HepG2 (cell line): ENCODE measurements around the gene SERTAD2. TPM values are rescaled to one million over a fixed set of nuclear protein-coding genes. Genes with fewer than 3 reads are reported as not detected.

ENCODE experiments used
- BCL3 ChIP-seq: sonication (generic); formaldehyde crosslinking; IDR thresholded peaks from 2 replicates; pipeline ENCODE4 v1.5.1; 2020; ENCODE audit warnings: mild to moderate bottlenecking, missing genetic modification reagents, moderate library complexity
- BCL6 ChIP-seq: IDR thresholded peaks from 2 replicates; pipeline ENCODE4 v1.6.1; 2016; ENCODE audit warnings: missing genetic modification reagents, missing compliant biosample characterization
- DRAP1 ChIP-seq: IDR thresholded peaks from 2 replicates; pipeline ENCODE4 v1.6.1; 2016; ENCODE audit warnings: missing genetic modification reagents, missing compliant biosample characterization
- KDM5B ChIP-seq: sonication (generic); formaldehyde crosslinking; IDR thresholded peaks from 2 replicates; pipeline ENCODE4 v1.4.0; 2020; ENCODE audit warnings: missing genetic modification reagents, mild to moderate bottlenecking, borderline replicate concordance
- ONECUT2 ChIP-seq: sonication (generic); formaldehyde crosslinking; IDR thresholded peaks from 2 replicates; pipeline ENCODE4 v1.4.0; 2020; ENCODE audit warnings: missing genetic modification reagents
- PBX3 ChIP-seq: sonication (generic); formaldehyde crosslinking; IDR thresholded peaks from 2 replicates; pipeline ENCODE4 v1.8.1; 2023; ENCODE audit warnings: missing genetic modification reagents, inconsistent platforms, borderline replicate concordance
- ZBTB40 ChIP-seq, 2 experiments: fragments of 450-650 bp in 1 of 2; sonication (generic) in 1 of 2; formaldehyde crosslinking in 1 of 2; IDR thresholded peaks; 2 replicates each; pipeline versions ENCODE4 v1.6.1 to v1.8.0; 2016 to 2022; ENCODE audit warnings: antibody characterized with exemption in 1 of 2, mild to moderate bottlenecking in 1 of 2, missing genetic modification reagents in 1 of 2
- ZNF225 ChIP-seq: sonication (generic); formaldehyde crosslinking; IDR thresholded peaks from 2 replicates; pipeline ENCODE4 v1.4.0; 2020; ENCODE audit warnings: mild to moderate bottlenecking, missing genetic modification reagents
- ZNF432 ChIP-seq: sonication (generic); formaldehyde crosslinking; IDR thresholded peaks from 2 replicates; pipeline ENCODE4 v1.5.0; 2020; ENCODE audit warnings: missing genetic modification reagents, mild to moderate bottlenecking, borderline replicate concordance
- ZNF503 ChIP-seq: sonication (generic); formaldehyde crosslinking; IDR thresholded peaks from 2 replicates; pipeline ENCODE4 v1.4.0; 2020; ENCODE audit warnings: missing genetic modification reagents
- ZNF749 ChIP-seq: sonication (generic); formaldehyde crosslinking; IDR thresholded peaks from 2 replicates; pipeline ENCODE4 v1.8.0; 2022; ENCODE audit warnings: mild to moderate bottlenecking, missing genetic modification reagents, moderate library complexity, borderline replicate concordance
- ZNF75D ChIP-seq: sonication (generic); formaldehyde crosslinking; IDR thresholded peaks from 2 replicates; pipeline ENCODE4 v1.8.1; 2023; ENCODE audit warnings: missing genetic modification reagents, mild to moderate bottlenecking, borderline replicate concordance
- ZSCAN31 ChIP-seq: sonication (generic); formaldehyde crosslinking; IDR thresholded peaks from 2 replicates; pipeline ENCODE4 v1.5.0; 2020; ENCODE audit warnings: low read depth, mild to moderate bottlenecking, missing genetic modification reagents
- polyA plus RNA-seq, 8 experiments: library from polyadenylated mRNA; depleted of rRNA in 3 of 8; stranded (reverse) in 7 of 8; unstranded in 1 of 8; fragments of >200 nt; fragmentation: Illumina TruSeq in 4 of 8; extraction: Trizol in 4 of 8; gene quantifications; 2 replicates each; pipeline versions ENCODE4 v1.2.1 to v1.2.3, GENCODE V29; 2011 to 2016; ENCODE audit warnings: low read depth in 4 of 8, missing spikeins in 1 of 8, mixed read lengths in 1 of 8; ENCODE audit not compliant: insufficient read depth in 1 of 8
- total RNA-seq, 5 experiments: library from RNA; depleted of rRNA; stranded (reverse); fragments of >200 nt; fragmentation: Illumina TruSeq; extraction: Trizol; gene quantifications; 2 replicates each; pipeline ENCODE4 v1.2.3, GENCODE V29; 2016; ENCODE audit warnings: low read depth in 1 of 5

SERTAD2 gene
- total and polyA plus RNA-seq, 2 of the 13 experiments (the other 11 are each of a cell fraction or from before 2014, with no cell fraction given): 6.7 to 22.6 TPM

- TF ChIP-seq ZBTB40 (IDR thresholded peaks at IDR 0.05) (no peak), ZBTB40 (CRISPR knock-in tag; IDR thresholded peaks at IDR 0.05) (no peak), PBX3 (CRISPR knock-in tag) (no peak), ZNF749 (CRISPR knock-in tag) (no peak), ZSCAN31 (no peak), BCL3 (no peak), ZNF432 (CRISPR knock-in tag) (no peak), ZNF503 (0 out of 2 replicates have a peak, but pooled peaks have one; percentile 14), ZNF225 (CRISPR knock-in tag) (no peak), ZNF75D (CRISPR knock-in tag) (no peak), ONECUT2 (CRISPR knock-in tag) (no peak), KDM5B (CRISPR knock-in tag) (no peak), DRAP1 (CRISPR knock-in tag) (peak; percentile 65; the same call in 1 of the 2 replicates), BCL6 (no peak)
Measured at GRCh38 chr2:64652231-64653108, 1.2 kb downstream of the SERTAD2 start (continued).
